Osteoblast (primary cell): Measurements from ENCODE around the gene SHISA9. TPM values are rescaled to one million over a fixed set of nuclear protein-coding genes. Genes with fewer than 3 reads are reported as not detected.

ENCODE experiments used
- DNase-seq: peaks from one replicate; pipeline ENCODE4 v3.0.0; 2011; ENCODE audit warnings: low spot score, mixed read lengths; ENCODE audit not compliant: insufficient read length; ENCODE audit errors: missing footprints
- H2AFZ ChIP-seq: 2 replicates; pipeline ENCODE4 v1.6.0; 2011; ENCODE audit warnings: mild to moderate bottlenecking, low read length
- H3K27ac ChIP-seq: 2 replicates; pipeline ENCODE4 v1.5.1; 2011; ENCODE audit warnings: mild to moderate bottlenecking, low read depth, low read length, moderate library complexity
- H3K27me3 ChIP-seq: 2 replicates; pipeline ENCODE4 v1.6.0; 2012; ENCODE audit warnings: mild to moderate bottlenecking, control low read depth, inconsistent platforms, low read length, moderate library complexity; ENCODE audit not compliant: insufficient read depth
- H3K36me3 ChIP-seq: 2 replicates; pipeline ENCODE4 v1.5.1; 2011; ENCODE audit warnings: mild to moderate bottlenecking, low read length, control low read depth, moderate library complexity; ENCODE audit not compliant: insufficient read depth
- H3K4me1 ChIP-seq: 2 replicates; pipeline ENCODE4 v1.5.1; 2011; ENCODE audit warnings: mild to moderate bottlenecking, low read length, control low read depth, moderate library complexity; ENCODE audit not compliant: insufficient read depth
- H3K4me2 ChIP-seq: 2 replicates; pipeline ENCODE4 v1.6.0; 2011; ENCODE audit warnings: mild to moderate bottlenecking, low read length; ENCODE audit not compliant: insufficient read depth
- H3K4me3 ChIP-seq: fragments of 200-600 bp; sonication (generic); 3 replicates; pipeline ENCODE4 v1.5.1; 2012; ENCODE audit warnings: mild to moderate bottlenecking, low read length, inconsistent platforms; ENCODE audit not compliant: insufficient read depth
- H3K79me2 ChIP-seq: 2 replicates; pipeline ENCODE4 v1.6.0; 2012; ENCODE audit warnings: mild to moderate bottlenecking, low read length, control low read depth, inconsistent platforms; ENCODE audit not compliant: insufficient read depth
- H3K9me3 ChIP-seq: 2 replicates; pipeline ENCODE4 v1.5.1; 2011; ENCODE audit warnings: low read depth, low read length, control low read depth
- H4K20me1 ChIP-seq: 2 replicates; pipeline ENCODE4 v1.6.0; 2012; ENCODE audit warnings: mild to moderate bottlenecking, low read length, control low read depth; ENCODE audit not compliant: insufficient read depth
- total RNA-seq: library from RNA; depleted of rRNA; stranded (reverse); fragments of >200 nt; gene quantifications from 2 replicates; pipeline ENCODE4 v1.2.3, GENCODE V29; 2012
- TF ChIP-seq, protein P1 (sequence below): IDR thresholded peaks from 2 replicates; pipeline ENCODE4 v1.5.1; 2011; ENCODE audit warnings: mild to moderate bottlenecking, low read depth, low read length, moderate library complexity; ENCODE audit errors: extremely low read depth

Gene SHISA9
- total RNA-seq, 1 donor = under 0.01 TPM

GRCh38 chr16:13158427-13158826 is 257.0 kb downstream of the SHISA9 start:
- Histone ChIP-seq H3K9me3 (no peaks in the 10 kb centered on the region), H3K36me3 (no peaks in the 10 kb centered on the region), H3K4me3 (no peak overlapping the region), H3K79me2 (no peaks in the 10 kb centered on the region), H3K4me2 (no peak overlapping the region), H2AFZ (no peak overlapping the region), H4K20me1 (no peaks in the 10 kb centered on the region), H3K4me1 (no peaks in the 10 kb centered on the region), H3K27ac (no peak overlapping the region), H3K27me3 (no peaks in the 10 kb centered on the region)
- no peak for DNase-seq
- TF ChIP-seq, protein P1, sequence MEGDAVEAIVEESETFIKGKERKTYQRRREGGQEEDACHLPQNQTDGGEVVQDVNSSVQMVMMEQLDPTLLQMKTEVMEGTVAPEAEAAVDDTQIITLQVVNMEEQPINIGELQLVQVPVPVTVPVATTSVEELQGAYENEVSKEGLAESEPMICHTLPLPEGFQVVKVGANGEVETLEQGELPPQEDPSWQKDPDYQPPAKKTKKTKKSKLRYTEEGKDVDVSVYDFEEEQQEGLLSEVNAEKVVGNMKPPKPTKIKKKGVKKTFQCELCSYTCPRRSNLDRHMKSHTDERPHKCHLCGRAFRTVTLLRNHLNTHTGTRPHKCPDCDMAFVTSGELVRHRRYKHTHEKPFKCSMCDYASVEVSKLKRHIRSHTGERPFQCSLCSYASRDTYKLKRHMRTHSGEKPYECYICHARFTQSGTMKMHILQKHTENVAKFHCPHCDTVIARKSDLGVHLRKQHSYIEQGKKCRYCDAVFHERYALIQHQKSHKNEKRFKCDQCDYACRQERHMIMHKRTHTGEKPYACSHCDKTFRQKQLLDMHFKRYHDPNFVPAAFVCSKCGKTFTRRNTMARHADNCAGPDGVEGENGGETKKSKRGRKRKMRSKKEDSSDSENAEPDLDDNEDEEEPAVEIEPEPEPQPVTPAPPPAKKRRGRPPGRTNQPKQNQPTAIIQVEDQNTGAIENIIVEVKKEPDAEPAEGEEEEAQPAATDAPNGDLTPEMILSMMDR = no peak

DNA sequence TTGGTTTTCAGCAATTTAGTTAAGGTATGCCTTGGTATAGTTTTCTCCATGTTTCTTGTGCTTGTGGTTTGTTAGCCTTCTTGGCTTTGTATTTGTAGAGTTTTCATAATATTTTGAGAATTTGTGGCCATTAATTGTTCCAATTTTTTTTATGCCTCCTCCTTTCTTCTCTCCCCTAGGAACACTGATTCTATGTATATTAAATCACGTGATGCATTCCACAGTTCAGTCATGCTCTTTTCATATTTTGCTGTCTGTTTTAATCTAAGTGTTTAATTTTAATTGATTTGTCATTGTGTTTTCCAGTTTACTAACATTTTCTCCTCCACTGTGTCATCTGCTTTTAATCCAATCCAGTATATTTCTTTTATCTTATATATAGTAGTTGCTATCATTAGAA is 263.6 kb downstream of the SHISA9 start:
- TF ChIP-seq, protein P1 = no peak
- no peaks in the 10 kb centered on the region for H3K9me3 ChIP-seq
- no peaks in the 10 kb centered on the region for H3K27me3 ChIP-seq
- no peaks in the 10 kb centered on the region for H4K20me1 ChIP-seq
- no peak for DNase-seq
- no peak overlapping the region for H3K27ac ChIP-seq
- H3K79me2 ChIP-seq = no peaks in the 10 kb centered on the region
- no peak overlapping the region for H3K4me3 ChIP-seq
- H2AFZ ChIP-seq = no peak overlapping the region
- H3K36me3 ChIP-seq = no peaks in the 10 kb centered on the region
- H3K4me2 ChIP-seq = no peak overlapping the region
- H3K4me1 ChIP-seq = no peaks in the 10 kb centered on the region

DNA sequence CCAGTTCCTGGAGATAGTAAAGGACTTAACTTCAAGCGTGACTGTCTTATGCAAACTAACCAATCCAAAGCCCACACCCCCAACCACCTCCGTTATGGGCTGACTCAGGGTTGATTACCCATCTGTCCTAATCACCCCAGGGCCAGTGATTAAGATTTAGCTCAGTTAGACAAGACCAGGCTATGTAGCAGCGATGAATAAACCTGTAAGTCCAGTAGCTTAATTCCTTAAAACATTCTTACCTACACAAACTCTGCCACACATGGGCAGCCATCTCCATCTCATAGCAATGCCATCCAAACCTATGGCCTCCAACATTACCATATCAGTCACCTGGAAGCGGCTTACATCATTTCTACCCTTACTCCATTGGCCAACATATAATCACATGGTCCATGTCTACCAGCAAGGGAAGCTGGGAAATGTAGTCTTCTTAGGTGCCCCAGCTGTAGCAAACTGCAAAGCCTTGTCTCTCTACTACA is 266.7 kb downstream of the SHISA9 start:
- TF ChIP-seq, protein P1 = no peak
- Histone ChIP-seq H3K79me2 (no peaks in the 10 kb centered on the region), H2AFZ (no peak overlapping the region), H3K27ac (no peak overlapping the region), H3K27me3 (no peaks in the 10 kb centered on the region), H3K9me3 (no peaks in the 10 kb centered on the region), H3K4me1 (no peaks in the 10 kb centered on the region), H3K4me3 (no peak overlapping the region), H3K4me2 (no peak overlapping the region), H4K20me1 (no peaks in the 10 kb centered on the region), H3K36me3 (no peaks in the 10 kb centered on the region)
- no peak for DNase-seq

GRCh38 chr16:13171313-13171712 is 269.9 kb downstream of the SHISA9 start:
- Histone ChIP-seq H3K4me1 (no peaks in the 10 kb centered on the region), H3K79me2 (no peaks in the 10 kb centered on the region), H3K27ac (no peak overlapping the region), H3K36me3 (no peaks in the 10 kb centered on the region), H3K4me3 (no peak overlapping the region), H3K27me3 (no peaks in the 10 kb centered on the region), H2AFZ (no peak overlapping the region), H4K20me1 (no peaks in the 10 kb centered on the region), H3K9me3 (no peaks in the 10 kb centered on the region), H3K4me2 (no peak overlapping the region)
- TF ChIP-seq, protein P1 = no peak
- DNase-seq = no peak
